Subcutaneous adipose tissue (tissue), 4 donors: ENCODE measurements around the gene LHX3. TPM values are rescaled to one million over a fixed set of nuclear protein-coding genes. Genes with fewer than 3 reads are reported as not detected.

ENCODE experiments used
- total RNA-seq, 4 donors: library from RNA; depleted of rRNA; stranded (reverse); fragments of >200 nt; gene quantifications; one replicate each; pipeline ENCODE4 v1.1.0, GENCODE V29; 2016
- TF ChIP-seq, protein P1 (sequence below): fragments of 450-650 bp; IDR thresholded peaks from one replicate; pipeline ENCODE4 v1.5.1; 2016; ENCODE audit warnings: low read depth, mild to moderate bottlenecking, control low read depth, antibody characterized with exemption, moderate library complexity

LHX3 gene
- total RNA-seq, 4 donors from 2014 or later: not detected

DNA sequence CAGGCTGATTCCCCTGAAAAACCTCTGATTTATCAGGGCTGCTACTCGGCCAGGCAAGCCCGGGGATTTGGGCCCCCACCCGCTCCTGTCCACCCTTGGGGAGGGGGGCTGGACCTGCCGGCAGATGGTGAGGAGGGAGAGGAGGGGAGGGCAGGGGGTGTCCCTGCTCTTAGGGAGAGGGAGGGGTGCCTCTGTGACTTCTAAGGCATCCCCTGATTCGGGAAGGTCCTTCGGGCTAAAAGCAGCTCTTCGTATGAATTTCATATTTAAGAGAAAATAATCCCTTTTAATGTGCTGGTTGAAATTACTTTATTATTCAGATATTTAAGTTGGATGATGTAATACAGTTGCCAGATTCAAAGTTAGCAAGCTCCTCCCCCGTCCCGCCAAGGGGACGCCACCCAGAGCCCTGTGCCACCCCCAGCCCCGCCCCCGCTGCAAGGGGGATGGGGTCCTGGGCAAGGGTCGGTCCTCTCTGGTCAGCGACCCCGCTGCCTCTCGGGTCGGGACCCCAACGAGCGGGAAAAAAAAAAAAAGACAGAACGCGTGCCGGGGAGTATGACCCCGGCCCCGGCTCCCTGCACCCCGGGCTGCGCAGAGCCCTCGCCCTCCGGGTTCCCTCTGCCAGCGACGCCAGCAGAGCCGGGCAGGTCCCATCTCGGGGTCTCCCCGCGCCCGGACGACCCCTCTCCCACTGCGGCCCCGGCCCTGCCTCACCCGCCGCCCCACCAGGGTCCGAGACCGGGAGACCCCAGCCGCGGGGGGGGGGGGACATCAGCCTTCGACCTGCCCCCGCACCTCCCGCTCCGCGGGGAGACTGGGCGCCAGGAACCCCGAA, 12.4 kb downstream of the LHX3 start:
- TF ChIP-seq, protein P1, sequence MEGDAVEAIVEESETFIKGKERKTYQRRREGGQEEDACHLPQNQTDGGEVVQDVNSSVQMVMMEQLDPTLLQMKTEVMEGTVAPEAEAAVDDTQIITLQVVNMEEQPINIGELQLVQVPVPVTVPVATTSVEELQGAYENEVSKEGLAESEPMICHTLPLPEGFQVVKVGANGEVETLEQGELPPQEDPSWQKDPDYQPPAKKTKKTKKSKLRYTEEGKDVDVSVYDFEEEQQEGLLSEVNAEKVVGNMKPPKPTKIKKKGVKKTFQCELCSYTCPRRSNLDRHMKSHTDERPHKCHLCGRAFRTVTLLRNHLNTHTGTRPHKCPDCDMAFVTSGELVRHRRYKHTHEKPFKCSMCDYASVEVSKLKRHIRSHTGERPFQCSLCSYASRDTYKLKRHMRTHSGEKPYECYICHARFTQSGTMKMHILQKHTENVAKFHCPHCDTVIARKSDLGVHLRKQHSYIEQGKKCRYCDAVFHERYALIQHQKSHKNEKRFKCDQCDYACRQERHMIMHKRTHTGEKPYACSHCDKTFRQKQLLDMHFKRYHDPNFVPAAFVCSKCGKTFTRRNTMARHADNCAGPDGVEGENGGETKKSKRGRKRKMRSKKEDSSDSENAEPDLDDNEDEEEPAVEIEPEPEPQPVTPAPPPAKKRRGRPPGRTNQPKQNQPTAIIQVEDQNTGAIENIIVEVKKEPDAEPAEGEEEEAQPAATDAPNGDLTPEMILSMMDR: no peak

DNA sequence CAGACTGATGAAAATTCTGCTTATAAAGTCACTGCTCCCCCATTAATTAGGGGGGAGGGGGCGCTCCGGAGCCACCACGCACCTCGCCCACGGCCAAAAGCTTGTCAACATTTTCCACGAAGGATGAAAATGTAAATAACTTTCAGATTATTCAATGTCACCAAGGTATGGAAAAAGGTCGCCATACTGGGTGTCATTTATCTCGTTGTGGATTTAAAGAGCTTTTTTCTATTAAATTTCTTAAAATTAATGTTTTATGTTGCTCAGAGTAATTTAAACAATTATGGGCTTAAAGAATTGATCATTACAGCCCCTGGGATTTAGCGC, 13.0 kb downstream of the LHX3 start:
- TF ChIP-seq, protein P1: no peak

DNA sequence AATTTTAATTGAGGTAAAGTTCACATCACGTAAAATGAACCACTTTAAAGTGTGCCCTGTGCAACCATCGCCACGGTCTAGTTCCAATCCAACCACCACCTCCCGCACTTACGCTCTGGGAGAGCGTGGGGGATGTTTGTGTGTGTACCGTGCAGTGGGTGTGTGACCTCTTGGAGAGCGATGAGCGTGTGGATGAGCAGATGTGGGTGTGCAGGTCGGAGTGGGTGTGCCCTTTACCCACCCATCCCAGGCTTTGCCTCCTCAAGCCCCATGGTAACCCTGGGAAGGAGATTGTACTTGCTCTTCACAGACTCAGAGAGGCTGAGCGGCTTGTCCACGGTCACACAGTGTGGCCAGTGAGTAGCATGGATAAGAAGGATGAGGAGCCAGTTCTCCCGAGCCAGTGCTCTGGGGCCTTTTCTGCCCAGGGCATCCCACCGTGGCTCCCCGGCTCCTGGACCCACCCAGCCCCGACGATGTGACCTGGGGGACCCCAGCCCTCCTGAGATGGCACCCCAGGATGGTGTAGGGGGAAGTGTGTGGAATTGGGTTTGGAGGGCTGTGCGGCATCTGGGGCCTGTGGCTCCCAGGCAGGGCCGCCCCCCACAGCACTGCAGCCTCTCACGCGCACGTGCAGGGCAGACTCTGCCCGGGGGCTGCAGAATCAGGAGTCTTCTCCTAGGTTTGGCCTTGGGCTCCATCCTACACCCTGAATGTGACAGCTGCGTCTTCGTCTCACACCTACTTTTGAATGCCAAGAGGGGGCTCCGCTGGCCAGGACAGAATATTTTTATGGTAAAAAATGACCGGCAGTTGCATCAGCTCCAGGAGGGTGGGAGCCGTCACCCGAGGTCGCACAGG, 13.6 kb downstream of the LHX3 start:
- TF ChIP-seq, protein P1: no peak

DNA sequence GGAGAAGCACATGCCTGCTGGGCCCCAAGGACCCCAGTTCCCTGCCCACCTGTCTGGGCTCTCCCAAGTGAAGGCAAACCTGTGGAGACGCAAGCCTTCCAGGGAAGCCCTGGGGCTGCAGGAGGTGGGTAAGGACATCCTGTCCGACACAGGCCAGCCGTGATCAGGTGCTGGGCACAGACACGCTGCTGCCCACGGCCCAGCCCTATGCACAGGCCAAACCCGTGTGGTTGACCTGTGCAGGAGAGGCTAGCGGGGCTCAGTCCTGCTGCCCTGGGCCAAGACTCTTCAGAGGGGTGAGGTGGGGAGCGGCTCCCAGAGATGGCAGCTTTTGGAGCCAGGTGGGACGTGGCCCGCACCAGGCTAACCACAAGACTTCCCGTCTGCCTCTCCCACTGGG, 14.3 kb downstream of the LHX3 start:
- TF ChIP-seq, protein P1: no peak

DNA sequence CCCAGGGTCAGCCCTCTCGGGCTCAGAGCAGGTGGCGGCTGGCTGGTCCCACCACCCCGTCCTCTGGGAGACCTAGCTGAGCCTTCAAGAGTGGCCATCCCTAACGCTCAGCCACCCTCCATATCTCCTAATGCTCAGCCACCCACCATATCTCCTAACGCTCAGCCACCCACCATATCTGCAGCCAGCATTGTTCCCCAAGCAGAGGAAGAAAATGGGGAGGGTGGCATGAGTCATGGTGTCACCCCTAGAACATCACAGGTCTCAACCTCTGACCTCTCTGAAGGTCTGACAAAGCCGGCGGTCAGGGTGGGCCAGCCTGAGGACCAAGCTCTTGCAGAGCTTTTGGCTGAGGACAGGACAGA, 14.7 kb downstream of the LHX3 start:
- TF ChIP-seq, protein P1: no peak

DNA sequence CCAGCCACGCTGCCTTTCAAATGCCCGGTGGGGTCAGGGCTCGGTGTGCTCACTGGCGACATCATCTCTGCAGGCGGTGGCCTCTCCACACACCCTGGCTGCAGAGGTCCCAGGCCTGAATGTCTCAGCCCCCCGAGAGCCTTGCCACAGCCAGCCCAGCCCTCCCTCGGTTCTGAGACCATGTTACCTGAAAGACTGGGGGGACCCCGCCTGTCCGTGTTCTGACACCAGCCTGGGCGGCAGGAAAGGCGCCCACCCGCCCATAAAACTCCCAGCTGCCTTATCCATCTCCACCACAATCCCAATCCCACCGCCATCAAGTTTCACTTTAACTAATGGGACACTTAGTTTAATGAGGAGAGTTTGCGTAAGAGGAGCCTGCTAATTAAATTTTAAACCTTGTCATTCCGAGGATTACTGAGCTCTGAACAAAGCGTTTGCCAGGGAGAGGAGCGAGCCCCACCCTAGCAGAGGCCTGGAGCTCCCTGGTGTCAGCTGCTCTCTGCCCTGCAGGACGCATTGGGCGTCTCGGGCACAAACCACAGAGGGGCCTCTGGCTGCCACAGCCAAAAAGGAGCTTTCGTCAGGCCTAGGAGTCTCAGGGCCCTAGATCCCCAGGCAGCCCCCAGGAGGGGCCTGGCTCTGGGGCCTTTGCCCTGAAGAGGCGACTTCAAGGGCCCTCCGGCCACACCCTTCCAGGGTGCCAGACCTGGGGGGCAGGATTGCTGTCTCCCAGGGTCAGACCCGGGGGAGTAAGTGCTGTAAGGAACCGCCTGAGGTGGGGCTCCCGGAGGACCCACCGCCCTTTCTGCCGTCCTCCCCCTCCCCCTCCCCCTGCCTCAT, 15.3 kb downstream of the LHX3 start:
- TF ChIP-seq, protein P1: no peak
